Activated CD4-positive, alpha-beta T cell treated with anti-CD3 and anti-CD28 coated beads, Interleukin-2, amount 50 U/mL, for 48 hours (primary cell): ENCODE measurements around the gene LEMD3.
A peak's percentile ranks its signal among the peaks of the same experiment; 100 is the strongest.

ENCODE experiments used
- DNase-seq, 2 experiments: peaks; one replicate each; pipeline ENCODE4 v3.0.0-alpha.2; 2020

Gene LEMD3

DNA sequence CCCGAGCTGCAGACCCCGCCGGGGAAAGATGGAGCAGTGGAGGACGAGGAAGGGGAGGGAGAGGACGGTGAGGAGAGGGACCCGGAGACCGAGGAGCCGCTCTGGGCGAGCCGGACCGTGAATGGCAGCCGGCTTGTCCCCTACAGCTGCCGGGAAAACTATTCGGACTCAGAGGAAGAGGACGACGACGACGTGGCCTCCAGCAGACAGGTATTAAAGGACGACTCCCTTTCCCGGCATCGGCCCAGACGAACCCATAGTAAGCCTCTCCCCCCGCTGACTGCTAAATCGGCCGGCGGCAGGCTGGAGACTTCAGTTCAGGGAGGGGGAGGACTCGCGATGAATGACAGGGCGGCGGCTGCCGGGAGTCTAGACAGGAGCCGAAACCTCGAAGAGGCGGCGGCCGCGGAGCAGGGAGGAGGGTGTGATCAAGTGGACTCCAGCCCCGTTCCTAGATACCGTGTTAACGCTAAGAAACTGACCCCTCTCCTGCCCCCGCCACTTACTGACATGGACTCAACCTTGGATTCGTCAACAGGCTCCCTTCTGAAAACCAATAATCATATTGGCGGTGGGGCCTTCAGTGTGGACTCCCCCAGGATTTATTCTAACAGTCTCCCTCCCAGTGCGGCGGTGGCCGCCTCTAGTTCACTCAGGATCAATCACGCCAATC is 962 bp downstream of the LEMD3 start:
- peak; percentile 66 to 73 for DNase-seq

DNA sequence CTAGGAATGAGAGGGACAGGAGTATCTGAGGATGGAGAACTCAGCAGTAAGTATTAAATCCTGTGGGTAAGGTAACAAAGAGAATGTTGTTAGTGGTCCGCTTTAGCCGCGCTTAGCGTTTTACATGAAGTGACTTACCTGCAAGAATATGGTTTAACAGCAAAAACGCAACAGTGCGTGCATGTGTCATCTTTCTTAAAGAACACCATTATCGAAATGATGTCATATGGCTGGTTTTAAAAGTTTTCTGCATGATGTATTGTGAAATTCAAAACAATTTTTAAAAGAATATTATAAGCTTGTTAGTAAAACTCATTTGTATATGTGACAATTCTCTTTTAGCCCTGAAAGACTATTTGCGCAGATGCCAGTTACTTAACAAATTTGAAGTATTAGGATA is 1.7 kb downstream of the LEMD3 start:
- DNase-seq: no peak

DNA sequence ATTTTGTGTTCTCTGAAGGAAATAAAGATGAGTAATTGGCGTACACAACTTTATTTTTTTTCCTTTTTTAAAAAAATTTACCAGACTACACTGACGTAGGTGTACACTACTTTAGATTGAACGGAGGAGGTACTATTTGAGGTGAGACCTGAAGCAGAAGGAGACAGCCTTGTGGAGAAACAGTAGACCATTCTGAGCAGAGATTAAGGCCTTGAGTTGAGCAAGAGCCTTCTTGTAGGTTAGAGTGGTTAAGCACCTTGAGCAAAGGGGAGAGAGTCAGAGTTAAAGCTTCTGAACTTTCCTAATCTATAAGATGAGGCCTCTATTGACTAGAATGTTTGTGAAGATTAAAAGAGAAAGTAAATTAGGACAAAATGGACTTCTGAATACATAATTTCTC is 2.5 kb downstream of the LEMD3 start:
- no peak for DNase-seq

DNA sequence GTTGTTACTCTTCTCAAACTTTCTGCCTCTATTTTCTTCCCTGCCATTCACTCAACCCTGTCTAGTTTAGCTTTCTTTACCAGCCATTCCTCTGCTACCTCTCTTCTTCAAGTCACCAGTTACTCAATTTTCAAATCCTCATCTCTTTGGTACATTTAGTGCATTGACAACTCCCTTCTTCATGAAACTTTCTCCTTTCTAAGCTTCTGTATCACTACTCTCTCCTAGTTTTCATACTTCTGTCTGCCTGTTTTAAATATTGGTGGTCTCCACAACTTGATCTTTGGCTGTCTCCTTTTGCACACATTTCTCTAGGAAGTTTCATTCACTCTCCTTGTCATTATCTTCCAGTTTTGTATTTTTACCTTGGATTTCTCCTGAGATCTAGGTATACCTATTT is 6.0 kb downstream of the LEMD3 start:
- no peak for DNase-seq

DNA sequence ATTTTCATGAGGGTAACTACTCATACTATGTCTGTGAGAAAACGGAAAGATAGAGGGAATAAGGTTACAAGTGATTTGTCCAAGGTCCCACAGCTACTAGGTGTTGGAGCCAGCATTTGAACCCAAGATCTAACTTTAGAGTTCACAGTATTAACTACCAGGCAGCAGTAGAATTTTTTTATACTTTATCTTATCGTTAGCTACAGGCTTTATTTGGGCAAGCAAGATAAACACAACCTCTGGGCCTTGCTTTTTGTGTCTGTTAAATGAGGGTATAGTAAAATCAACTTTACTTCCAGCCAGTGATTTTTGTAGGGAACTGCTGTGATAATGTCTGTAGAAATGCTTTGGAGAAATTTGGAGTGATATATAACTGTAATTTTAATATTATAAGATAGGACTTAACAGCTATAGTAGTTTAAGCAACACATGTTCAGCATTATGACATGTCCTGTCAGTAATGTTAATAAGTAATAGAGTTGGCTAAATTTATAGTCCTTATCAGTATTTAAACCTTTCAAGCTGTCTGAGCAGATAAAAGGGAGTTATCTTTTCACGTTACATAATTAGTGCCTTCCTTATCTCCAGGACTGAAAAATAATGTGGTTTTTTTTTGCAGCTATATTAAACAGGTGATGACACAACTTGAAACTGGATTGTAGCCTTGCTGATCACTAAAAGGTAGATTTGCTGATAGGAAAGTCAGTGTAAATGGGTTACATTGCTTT is 12.8 kb downstream of the LEMD3 start:
- no peak for DNase-seq

DNA sequence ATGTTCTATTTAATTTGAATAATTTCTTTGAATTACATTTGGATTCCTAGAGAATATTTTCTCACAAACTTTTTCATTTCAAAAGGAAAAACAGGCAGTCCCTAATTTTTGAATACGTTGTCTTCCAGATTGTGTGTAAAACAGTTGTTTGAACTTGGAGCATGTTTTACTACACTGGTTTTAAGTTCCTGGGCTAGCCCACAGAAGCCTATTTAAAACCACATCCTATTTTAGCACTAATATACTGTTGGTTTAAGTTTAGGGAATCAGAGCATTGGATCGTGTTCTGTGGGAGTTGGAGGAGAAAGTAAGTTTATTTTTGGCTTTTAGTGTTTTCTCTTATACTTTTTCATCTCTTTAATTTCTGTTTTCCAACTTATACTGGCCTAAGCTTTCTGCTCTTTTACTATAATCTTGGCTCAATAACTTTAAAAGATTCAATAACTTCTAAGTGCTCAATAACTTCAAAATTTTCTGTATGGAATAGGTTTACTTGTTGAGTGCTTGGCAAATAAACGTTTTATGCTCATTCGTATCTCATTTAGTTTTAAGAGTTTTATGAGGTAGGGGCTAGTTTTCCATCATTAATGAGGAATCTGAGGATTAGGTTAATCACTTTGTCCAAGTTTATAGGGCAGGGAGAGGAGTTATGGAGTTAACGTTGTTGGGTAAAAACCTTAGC is 14.9 kb downstream of the LEMD3 start:
- DNase-seq: no peak

DNA sequence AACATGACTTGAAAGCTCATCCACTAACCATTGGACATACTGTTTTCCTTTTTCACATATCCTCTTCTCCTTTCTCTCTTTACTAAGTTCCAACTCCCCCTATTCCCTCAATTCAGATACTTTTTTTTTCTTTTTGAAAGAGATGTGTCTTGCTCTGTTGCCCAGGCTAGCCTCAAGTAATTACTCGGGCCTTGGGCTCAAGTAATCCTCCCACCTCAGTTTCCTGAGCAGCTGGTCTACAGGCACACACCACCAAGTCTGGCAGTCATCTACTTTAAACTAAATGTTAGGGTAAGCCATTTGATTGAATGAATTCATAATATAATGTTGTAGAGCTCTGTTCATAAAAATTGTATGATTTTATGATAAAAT is 15.5 kb downstream of the LEMD3 start:
- DNase-seq: no peak

DNA sequence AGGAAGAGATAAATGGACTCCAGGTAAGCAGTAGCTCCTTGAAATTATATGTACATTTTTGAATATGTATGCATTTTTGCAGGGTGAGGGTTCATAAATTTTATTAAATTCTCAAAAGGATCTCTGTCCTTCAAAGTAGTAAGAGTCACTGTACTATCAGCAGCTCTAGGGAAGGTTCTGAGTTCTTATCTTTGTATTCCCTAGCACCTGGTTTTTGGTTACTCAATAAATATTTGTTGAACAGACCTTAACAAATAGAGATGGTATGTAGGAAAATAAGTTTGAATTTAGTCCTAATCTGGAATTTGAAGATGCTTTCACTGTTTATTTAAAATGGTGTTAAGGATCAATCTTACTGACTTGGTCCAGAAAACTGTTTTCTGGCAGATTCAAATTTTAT is 18.3 kb downstream of the LEMD3 start:
- DNase-seq: no peak

DNA sequence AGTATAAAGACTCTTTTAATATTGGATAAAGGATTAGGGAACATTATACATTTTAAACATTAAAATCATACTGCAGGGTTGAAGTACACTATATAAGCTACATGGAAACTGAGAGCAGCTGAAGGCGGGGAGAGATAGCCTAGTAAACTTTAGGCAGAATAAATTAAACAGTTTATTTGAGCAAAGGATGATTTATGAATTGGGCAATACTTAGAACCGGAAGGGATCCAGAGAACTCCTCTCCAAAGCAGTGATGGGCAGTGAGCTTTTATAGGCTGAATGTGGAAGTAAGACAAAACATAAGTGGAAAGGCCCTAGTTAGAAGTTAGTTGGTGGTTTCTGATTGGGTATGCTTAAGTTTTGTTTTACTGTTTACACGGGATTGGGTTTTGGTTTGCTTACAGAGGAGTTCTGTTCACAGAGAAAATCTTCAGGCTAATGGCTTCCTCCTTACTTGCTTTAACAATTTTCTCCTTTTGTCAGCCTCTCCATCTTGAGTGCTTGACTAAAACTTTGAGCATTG is 18.9 kb downstream of the LEMD3 start:
- no peak for DNase-seq

DNA sequence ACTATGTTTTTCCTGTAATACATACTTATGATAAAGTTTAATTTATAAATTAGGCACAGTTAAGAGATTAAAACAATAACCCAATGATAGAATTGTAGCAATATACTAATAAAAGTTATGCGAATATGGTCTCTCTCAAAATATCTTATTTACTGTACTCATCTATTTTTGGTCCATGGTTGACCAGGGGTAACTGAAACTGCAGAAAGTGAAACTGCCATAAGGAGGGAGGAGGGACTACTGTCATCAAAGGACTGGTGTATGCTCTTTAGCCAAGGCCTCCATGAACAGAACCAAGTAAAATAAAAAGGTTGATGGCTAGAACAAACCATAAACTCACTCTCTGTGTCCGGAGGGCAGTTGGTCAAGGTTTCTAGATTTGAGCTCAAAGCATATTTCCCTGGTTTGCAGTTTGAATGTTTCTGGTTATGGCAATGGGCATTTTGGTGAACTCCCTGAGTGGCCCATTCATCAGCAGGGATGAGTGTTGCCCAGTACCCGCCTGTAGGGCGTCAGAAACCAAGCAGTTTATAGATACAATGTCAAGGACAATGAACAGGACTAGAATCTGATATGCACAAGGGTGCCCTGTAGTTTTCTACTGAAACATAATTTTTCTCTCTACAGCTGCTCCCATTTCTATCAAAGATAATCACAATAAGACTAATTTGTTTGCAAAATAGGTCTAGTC is 19.8 kb downstream of the LEMD3 start:
- DNase-seq: no peak

DNA sequence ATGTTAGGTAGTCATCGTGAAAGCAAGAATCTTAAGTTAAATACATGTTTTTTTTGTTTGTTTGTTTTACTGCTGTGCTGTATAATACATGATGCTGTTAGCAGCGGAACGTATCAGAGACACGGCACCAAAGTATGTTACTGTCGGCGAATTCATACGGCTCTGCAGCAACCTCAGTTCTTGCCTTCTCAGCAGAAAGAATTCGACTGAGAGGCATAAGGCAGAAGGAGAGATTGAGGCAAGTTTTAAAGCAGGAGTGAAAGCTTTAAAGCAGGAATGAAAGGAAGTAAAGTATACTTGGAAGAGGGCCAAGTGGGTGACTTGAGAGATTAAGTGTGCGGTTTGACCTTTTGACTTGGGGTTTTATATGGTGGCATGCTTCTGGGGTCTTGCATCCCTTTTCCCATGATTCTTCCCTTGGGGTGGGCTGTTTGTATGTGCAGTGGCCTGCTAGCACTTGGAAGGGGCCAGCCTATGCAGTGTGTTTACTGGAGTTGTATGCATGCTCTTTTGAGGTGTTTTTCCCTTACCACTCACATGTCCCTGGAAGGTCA is 23.7 kb downstream of the LEMD3 start:
- DNase-seq: no peak

DNA sequence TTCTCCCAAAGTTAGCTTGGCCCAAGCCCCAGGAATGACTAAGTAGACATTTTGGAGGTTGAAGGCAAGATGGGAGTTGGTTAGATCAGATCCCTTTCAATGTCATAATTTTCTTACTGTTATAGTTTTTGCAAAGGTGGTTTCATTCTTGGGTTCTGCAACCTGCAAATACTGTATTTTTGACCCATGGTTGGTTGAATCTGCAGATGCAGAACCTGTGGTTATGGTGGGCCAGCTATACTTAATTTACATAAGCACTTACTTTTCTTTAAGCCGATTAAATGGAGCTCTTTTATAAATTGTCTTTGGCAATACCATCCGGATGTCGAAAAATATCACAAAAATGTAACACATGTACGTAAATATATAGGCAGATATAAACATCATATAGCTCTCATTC is 25.6 kb downstream of the LEMD3 start:
- DNase-seq: no peak

DNA sequence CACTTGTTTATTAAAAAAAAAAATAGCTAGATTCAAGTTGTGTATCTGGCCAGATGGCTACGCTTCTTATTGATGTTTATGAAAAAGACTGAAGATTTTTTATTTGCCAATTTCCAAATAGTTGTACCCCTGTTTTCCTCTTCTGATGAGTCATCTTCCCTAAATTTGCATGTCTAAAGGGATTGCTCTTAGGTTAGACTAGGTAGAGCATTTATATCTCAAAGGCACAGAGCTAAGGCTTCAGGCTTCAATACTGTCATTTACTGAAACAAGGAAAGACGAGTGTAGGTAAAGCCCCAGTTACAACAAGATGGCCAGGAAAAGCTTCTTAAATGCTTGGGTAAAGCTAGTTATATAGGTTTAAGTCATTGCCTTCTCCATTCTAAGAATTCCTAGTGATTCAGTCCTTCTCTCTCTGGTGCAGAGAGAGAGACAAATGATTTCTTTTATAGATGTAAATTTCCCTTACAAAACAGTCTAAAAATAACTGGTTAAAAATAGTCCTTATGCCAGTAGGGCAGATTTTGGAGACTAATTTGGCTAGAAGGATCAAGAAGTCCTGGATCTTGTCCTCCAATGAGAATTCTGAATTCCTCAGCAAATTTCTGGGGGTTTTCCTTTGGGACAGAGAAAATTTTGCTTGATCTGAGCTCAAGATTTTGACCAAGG is 26.1 kb downstream of the LEMD3 start:
- DNase-seq: no peak

DNA sequence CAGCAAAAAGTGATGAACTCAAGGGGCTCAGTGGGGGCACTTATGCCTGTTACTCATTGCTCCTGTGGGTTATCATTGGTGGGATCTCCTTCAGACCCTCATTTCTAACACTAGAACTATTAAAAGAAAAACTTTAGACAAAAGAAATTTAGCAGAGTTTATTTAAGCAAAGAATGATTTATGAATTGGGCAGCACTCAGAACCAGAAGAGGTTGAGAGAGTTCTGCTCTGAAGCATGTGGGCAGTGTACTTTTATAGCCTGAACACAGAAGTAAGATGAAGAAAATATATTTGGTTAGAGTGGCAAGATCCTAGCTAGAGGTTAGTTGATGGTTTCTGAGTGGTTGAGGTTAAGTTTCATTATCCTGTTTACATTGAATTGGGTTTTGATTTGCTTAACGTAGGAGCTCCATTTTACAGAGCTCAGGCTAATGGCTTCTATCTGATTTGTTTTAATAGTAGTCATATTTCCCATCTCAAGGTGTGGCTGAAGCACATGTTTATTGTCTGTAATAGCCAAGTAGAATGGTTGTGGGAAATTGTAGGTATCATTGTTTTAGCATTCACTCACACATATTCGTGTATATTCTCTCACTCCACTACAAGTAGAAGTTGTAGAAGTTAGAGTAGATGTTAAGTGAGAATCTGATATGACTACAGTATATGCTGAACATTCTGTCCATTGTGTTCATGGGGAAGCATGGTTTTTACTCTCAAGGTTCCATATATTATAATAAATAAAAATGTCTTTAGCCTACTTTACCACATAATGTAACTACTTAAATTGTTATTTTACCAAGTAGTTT is 27.6 kb downstream of the LEMD3 start:
- no peak for DNase-seq

DNA sequence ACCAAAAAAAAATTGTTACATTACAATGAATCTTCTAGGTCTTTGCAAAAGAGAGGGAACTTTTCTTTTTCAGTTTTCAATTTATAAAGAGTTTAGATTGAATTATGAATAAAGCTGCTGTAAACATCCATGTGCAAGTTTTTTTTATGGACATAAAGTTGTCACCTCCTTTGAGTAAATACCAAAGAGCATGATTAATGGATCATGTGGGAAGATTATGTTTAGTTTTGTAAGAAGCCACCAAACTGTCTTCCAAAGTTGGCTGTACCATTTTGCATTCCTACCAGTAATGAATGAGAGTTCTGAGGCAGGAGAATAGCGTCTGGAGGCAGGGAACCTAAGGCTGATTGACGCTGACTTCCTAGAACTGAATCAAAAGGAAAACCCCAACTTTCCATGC is 30.2 kb downstream of the LEMD3 start:
- no peak for DNase-seq

DNA sequence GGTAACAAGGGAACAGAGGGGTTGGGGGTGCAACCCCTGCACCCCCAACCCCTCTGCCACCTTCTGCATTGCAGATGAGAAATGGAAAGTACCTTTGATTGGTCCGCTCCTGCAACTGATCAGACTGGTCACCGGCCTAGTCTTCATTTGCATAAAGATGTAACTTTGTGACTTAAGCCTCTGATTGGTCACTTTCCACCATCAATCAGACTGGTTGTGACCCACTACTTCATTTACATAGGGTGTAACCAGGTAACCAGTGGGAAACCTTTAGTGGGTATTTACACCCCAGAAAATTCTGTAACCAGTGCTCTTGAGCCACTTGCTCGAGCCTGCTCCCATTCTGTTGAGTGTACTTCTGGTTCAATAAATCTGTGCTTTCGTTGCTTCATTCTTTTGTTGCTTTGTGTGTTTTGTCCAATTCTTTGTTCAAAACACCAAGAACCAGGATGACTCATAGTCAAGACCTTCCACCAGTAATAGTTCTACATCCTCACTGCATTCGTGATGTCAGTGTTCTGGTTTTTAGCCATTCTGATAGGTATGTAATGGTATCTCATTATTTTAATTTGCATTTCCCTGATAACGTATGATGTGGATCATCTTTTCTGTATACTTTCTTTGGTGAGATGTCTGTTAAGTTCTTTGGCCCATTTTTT is 30.8 kb downstream of the LEMD3 start:
- DNase-seq: no peak

DNA sequence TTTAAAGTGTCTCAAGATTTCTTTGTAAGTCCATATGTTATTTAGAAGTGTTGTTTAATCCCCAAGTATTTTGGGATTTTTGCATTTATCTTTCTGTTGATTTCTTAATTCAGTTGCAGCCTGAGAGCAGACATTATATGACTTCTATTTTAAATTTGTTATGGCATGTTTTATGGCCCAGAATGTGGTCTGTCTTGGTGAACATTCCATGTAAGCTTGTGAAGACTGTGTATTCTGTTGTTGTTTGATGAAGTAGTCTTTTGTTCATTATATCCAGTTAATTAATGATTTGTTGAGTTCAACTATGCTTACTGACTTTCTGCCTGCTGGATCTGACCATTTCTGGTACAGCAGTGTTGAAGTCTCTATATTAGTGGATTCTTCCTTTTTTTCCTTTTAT is 34.0 kb downstream of the LEMD3 start:
- no peak for DNase-seq

DNA sequence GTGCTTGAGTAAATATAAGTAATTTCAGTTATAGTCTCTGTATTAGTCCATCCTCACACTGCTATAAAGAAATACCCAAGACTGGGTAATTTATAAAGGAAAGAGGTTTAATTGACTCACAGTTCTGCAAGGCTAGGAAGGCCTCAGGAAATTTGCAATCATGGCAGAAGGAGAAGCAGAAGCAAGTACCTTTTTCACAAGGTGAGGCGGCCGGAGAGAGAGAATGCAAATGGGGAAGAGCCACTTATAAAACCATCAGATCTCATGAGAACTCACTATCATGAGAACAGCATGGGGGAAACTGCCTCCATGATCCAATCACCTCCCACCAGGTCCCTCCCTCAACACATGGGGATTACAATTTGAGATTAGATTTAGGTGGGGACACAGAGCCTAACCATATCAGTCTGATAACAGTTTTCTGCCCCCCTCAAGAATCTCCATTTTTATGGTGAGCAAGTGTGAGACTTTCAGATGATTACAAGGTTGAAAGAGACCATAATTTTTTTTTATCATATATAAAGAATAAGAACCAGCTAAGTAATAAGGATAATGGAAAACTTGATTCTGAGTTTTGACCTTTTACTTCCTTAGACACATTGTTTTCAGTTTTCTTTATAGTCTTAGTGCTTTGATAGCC is 35.6 kb downstream of the LEMD3 start:
- DNase-seq: no peak

DNA sequence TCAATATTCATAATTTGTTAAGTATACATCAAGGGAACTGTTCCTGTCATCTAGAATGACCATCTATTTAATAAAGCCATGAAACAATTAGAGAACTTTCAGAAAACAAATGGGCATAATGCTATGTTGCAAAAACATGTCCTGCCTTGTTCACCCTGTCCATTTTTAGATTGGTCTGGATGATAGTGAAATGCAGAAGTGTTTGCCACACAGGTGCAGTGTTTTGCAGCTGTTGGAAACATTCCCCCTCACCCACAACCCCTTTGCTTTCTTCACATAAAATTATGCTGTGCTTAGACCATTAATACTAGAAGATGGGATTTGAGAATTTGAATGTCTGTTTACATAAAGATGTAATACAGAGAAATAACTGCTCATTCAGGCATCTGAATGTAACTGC is 36.5 kb downstream of the LEMD3 start:
- DNase-seq: no peak

DNA sequence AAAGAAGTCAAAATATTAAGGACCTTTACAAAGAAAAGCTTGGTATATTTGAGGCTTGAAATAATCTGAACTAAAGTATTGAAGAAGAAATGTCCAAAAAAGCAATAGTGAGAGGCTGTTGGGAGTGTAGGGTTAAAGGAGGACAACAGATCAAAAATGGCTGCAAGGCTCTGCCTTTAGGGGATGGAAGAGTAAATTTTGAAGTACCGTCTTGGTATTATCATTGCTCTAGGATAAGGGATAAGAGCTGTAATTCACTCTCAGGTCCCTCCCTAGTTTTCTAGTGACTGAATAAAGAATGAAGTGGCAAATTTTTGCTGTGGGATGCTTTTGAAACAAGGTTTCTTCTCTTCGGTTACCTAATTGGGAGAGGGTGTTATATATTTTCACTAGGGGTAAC is 38.7 kb downstream of the LEMD3 start:
- no peak for DNase-seq
